HG03432 (cell line): ENCODE results near the gene AQP6.
A peak's percentile ranks its signal among the peaks of the same experiment; 100 is the strongest.
"Not testable (repeated sequence)": the region's sequence is repeated elsewhere in the genome, so short reads cannot be mapped to it uniquely, and the experiment has no call there.

Source experiments
- ATAC-seq: cut with Tn5 transposase; IDR thresholded peaks from one replicate; pipeline ENCODE4 v1.9.1; 2021; ENCODE audit warnings: mild to moderate bottlenecking, moderate library complexity; ENCODE audit not compliant: unreplicated experiment

AQP6 gene

DNA sequence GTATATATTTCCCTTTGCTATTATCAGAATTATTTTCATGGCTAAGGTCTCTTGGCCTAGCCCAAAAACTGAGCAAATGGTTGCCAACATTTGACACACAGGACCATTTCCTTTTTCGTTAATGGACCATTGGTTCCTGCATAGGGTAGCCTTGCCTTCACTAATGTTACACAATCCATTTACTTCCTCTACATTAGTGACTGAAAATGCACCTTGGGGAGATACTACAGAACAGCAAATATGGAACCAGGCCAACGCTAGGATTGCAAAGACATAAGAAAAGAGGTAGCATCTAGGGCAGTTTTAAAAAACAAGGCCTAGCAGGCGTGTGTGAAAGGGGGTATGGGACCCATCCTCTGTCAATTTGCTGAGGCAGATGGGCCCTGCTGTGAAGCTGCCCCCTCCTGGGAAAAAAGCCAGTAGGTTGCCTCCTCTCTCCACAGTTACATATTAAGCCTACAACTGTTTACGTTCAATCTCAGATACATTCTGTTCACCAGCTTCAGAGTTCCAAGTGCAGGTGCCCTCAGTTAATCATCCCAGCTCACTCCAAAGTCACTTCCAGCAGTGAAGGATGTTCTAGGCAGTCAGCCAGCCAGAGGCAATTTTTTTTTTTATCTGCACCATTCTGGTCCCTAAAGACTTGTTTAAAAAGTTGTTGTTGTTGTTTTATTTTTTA lies 15.0 kb downstream of the AQP6 start:
- no peak for ATAC-seq

DNA sequence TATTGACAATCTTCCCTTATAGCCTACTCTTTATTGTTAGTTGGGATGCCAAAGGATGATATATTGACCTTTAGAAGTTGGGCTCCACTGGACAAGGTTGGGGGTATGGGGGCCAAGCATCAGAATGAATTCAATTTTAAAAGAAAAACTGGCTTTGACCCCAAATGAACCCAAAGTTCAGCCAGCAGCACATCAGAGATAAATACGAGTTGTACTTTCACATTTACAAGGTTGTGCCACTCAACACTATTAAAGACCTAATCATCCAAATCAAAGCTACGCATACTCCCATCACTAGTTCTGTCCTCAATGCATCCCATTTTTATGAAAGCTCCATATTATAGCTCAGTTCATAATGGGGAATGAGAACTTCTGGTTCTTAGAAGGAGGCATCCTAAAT lies 16.7 kb downstream of the AQP6 start:
- ATAC-seq, result not testable (repeated sequence)

DNA sequence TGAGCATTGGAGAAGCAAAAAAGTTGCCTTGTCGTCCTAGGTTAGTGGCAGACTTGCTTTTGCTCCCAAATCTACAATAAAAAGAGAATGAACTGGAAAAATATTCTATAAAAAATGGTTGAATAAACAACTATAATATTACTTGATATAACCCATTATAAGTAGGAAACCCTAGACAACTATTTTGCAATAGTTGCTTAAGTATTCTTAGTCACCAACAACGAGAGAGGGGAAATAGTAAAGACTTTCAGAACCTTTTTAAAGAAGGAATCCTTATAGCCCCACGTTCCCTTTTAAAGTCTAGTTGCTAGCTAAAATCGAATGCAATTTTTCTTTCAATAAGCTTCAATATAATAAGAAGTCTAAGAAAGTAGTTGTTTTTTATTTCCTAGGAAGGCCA lies 17.5 kb downstream of the AQP6 start:
- no peak for ATAC-seq

DNA sequence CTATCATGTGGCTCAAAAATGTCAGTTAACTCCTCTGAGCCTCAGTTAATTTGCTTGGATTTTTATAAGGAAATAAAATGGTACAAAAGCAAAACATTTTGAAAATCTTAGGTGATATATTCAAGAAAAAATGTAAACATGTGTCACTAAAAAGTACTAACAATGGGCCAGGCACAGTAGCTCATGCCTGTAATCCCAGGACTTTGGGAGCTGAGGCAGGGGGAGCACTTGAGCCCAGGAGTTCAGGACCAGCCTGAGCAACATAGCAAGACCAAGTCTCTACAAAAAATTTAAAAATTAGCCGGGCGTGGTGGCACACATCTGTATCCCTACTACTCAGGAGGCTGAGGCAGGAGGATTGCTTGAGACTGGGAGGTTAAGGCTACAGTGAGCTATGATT lies 25.7 kb downstream of the AQP6 start:
- no peak for ATAC-seq

DNA sequence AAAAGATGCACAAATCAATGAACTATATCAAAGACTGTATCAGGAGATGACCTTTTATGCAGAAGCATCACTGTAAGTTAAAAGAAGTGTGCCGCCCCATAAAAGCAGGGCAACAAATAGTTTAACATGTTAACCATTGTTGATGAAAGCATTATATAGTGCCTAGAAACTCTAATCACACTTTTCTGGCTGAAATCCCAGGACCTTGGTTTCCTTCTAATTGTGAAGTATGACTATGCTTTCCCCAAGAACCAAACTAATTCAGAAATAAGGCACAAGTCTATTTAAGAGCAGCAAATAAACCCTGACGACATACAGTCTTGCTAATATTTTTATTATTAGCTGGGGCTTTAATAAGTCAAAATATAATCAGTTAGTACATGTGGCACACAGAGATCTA lies 30.8 kb downstream of the AQP6 start:
- ATAC-seq, result no peak

DNA sequence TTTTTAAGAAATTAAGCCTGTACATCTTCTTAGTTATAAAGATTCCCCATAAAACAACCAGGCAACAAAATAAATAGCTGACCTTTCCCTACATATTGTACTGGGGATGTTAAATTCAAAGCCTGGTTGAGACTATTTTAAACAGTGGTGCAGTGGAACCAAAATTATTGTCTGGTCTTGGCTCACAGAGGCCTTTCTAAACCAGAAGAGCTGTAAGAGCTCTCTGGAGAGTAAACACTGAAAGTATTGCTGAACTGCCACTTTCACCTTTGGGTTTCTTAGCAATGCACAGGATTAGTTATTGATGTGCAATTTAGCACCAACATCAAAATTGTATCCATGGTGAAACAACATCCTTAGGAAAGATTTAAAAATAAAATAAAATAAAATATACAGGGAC lies 31.9 kb downstream of the AQP6 start:
- no peak for ATAC-seq

DNA sequence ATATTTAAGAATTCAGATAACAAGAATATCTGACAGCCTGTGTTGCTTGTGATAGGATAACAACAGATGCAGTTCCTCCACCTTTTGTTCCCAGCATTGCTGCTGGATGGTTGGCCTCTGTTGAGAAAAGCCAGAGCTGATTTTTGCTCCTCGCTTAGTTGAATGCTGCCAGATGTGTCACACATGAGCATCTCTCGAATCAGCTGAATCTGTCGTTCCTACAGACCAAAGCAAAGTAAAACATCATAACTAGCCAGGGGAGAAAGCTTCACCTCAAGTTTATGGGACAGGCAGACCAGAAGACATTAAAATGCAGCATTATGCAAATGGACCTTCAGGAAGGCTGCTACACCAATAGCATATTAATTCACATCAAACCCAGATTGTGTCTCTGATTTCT lies 32.4 kb downstream of the AQP6 start:
- ATAC-seq, result no peak

DNA sequence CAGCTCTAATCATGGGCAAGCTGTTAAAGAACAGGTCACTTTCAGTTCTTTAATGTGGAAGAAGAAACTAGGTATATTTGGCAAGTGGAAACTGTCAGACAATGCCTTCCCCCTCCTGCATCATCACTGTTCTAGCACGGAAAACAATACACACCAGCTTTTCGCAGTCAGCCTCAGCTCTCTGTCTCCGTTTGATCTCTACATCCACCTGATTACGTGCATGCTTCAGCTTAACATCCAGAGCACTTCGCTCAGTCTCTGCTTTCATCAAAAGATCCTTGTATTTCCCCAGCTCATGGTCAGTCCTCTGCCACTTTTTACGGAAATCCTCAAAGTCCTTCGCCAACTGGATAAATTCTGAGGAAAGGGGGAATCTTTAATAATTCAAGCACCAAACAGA lies 33.5 kb downstream of the AQP6 start:
- no peak for ATAC-seq

DNA sequence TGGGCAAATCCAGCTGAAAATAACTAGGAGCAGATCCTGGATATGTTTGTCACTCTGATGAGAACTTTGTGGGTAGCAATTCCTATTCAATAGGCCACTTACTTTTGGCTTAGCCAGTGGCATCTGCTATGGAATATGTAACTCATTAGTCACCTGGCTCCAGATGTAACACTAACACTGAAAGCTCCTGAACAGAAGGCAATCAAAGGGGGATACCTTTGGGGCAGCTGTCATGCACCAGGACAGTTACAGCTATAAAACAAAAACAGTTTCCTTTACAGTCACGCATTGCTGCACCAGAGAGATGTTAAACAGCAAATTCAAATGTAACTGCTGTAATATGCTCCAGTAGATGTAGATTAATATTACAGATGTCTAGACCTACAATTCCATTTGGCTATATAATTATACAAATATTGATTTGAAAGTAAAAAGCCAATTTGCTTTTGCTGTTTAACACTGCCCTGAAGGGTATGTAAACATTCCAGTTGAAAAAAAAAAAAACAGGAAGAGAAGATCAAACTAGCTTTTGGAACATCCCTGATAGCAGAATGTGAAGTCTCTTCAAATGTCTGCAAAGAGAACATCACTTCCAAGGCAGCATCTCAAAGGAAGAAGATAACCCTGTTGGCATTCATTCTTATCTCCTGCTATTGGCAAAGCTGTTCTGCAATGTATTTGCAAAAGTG lies 34.2 kb downstream of the AQP6 start:
- ATAC-seq, result no peak

DNA sequence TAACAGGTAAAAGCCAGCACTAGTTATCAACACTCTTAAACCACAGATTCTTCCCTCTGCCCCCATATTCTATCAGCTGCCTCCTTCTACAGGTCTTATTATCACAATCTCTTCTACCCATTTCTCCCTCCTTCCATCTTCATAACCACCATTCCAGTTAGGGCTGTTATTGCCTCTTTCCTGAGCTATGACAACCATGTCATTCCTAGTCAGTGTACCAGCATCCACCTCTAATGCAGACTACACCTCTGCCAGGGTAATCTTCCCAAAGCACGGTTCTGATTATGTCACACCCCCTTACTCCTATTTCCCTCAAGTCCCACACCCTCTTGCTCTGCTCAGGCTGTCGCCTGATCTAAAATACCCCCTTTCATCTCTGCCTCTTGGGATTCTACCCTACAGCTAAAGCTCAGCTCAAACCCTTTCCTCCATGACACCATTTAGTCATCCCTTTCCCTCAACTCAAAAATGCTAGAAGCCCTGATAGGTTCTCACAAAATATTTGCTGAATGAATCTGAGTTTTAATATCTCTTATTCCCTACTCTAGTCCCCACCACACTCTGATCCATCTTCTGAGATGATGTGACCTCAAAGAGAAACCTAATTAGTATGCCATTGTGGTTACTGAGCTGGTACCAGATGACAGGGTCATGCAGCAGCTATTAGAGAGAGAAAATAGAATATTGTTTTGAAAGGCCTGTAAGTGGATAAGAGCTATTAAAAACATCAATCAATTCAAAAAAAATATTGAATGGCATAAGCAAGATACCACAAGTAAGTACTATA lies 40.8 kb downstream of the AQP6 start:
- ATAC-seq, result no peak

DNA sequence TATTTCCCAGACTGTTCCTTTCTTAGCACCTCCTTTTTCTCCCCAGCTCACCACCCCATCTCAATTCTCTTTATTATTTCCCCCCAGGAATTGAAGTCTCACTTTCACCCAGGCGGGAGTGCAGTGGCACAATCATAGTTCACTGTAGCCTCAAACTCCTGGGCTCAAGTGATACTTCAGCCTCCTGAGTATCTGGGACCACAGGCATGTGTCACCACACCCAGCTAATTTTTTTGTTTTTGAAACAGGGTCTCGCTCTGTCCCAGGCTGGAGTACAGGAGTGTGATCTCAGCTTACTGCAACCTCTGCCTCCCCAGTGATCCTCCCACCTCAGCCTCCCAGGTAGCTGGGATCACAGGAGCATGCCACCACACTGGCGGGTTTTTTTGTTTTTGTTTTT lies 41.6 kb downstream of the AQP6 start:
- ATAC-seq, result no peak

DNA sequence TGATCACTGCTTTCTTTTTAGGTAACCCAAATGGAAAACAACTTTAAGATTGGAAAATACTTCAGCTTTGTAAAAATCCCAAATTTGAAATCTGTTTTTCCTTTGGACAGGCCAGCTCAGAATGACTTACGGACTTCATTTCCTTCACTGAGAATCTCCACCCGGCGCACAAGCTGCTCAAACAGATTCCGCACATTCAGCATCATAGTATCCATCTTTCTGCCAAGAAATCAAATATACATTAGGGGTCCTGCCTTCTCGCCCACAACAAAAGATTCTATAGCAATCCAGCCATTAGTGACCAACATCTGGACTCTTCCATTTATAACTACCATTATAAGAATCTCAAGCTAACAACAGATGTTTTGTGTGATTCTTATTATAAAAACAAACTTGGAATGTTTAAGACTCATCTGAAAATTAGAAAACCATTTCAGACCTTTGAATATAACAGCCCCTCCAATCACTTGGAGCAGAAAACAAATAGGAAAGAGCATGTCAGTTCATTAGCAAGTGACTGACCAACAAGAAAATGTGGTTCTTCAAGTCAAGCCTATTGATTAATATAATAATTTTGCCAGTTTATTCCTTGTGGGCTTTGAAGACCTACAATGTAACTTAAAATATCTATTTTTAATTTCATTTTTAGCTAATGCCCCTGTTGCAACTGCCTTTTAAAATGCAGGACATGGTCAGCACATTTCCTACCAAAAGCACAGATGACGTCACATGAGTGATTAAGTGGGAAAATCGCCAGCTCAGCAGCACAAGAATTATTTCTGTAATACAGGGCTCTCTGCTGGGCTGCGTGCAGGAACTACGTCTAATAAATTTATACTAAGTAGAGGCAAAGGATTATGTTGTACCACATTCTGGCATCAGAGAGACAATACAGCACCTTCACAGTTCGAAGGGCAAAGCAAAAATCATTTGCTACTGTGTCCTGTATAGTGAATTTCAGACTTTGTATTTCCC lies 44.0 kb downstream of the AQP6 start:
- ATAC-seq, result no peak

DNA sequence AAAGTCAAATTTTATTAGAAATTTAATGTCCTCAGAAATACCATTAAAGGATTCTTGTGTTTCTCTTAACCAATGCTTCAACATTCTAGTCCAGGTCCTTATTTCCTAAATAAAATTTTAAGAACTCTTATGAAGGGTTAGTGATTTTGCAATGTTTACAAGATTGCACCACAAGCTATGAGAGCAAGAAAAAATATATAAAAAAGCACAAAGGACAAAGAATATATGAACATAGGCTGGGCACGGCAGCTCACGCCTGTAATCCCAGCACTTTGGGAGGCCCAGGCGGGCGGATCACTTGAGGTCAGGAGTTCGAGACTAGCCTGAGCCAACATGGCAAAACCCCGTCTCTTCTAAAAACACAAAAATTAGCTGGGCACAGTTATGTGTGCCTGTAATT lies 44.9 kb downstream of the AQP6 start:
- ATAC-seq, result no peak

DNA sequence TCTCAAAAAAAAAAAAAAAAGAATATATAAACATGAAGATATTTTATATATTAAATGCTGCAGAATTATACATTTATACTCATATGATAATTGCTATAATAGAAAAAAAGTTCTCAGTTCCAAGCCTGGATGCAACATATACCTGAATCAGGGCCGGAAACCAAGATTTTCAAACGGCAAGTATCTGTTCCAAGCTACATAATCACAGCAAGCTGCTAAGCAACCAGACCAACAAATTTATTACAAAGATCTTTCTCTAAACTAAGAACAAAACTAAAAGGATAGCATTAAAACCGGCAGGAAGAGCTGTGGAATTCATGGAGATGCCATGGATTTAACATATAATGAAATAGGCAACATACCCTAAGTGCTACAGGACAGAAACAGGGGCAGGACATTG lies 45.4 kb downstream of the AQP6 start:
- no peak for ATAC-seq

DNA sequence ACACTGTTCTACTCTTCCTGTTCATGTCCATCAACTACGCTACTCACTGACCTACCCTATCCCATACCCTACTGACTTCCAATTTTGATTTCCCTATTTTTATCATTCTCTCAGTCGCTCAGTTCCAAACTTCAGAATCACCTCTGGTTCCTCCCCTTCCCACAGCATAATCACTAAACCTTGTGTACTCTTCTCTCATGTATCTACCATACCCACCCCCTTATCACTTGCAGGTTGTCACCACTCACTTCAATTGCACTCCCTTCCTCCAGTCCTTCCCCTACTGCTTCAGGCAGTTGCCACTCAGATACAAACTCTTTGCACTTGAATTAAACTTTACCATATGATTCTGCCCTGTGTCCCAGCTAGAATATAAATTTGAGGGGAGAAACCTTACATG lies 46.2 kb downstream of the AQP6 start:
- ATAC-seq, result no peak

DNA sequence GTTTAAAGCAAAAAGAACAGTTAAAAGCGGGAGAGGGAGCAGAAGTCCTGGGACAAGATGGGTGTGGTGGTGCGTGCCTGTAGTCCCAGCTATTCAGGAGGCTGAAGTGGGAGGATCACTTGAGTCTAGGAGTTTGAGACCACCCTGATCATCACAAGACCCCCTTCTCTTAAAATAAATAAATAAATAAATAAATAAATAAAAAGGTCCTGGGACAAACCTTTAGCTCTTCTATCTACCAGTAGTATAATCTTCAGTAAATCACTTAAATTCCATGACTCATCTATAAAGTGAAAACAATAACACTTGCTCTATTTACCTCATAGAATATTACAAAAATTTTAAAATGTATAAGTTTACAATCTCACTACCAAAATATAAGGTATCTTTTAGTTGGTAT lies 46.8 kb downstream of the AQP6 start:
- no peak for ATAC-seq

DNA sequence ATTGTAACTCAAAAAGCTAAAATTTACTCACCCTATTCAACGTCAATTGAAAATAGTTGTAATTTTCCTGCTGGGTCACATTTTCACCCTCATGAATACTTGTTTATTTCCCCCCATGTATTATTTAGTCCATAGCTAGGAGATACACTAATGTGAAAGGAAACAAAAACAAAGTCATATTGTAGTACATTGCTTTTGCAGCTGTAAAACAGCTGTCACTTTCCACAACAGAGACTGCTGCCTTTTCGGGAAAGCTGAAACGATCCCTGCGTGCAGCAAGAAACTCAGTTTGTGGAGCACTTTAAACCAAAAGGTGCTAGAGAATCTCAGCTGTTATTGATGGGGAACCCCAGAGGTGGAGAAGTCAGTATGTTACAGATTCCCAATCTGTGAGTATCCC lies 48.3 kb downstream of the AQP6 start:
- ATAC-seq, result no peak

DNA sequence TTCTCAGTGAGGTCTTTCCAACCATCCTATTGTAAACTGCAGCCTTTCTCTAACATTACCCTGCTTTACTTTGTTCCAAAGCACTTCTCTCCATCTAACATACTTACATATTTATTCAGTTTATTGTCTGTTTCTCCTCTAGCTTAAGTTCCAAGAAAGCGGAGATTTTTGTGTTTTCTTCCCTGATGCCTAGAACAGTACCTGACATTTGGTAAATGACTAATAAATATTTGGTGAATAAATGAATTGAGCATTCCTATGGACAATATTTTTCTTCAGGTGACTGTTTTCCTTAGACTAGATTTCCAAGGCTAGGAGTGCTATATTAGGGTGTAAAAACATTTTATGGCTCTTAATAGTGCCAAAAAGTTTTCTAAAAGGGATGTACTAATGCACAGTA lies 50.2 kb downstream of the AQP6 start:
- ATAC-seq, result no peak

DNA sequence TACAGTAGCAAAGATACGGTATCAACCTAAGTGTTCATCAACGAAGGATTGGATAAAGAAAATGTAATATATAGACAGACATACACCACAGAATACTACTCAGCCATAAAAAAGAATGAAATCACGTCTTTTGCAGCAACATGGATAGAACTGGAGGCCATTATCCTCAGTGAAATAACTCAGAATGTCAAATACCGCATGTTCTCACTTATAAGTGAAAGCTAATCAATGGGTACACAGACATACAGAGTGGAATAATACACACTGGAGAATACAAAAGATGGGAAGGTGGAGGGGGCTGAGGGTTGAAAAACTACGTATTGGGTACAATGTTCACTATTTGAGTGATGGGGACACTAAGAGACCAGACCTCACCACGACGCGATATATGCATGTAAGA lies 51.5 kb downstream of the AQP6 start:
- ATAC-seq, result no peak

DNA sequence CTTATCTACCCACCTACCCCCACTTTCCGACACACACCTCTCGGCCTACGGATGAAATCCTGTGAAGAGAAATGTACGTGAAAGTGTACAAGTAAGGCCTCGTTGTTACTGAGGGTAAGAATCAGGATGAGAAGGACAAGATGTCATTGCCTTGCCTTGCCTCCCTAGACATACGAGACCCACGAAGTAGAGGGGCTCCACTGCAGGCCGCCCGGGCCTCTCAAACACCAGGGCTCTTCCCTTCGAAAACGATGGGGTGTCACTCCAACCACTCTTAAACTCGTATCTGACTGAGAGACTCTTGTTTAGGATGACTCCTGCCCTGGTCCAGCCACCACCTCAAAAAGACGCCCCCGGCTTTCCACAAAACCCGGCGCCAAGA lies 52.0 kb downstream of the AQP6 start:
- ATAC-seq, result peak; percentile 10
